H9 (cell line): Measurements from ENCODE around the gene WDR33. TPM values are rescaled to one million over a fixed set of nuclear protein-coding genes. Genes with fewer than 3 reads are reported as not detected.

Experiments used
- DNase-seq: peaks from one replicate; pipeline ENCODE4 v3.0.0-alpha.2; 2017
- H2AFZ ChIP-seq: one replicate; pipeline ENCODE4 v1.6.1; 2013; ENCODE audit warnings: mild to moderate bottlenecking, low read length, control low read depth, moderate library complexity
- H2AK5ac ChIP-seq: 2 replicates; pipeline ENCODE4 v1.6.1; 2013; ENCODE audit warnings: low read length, control low read depth, mixed read lengths; ENCODE audit not compliant: insufficient read length
- H2BK120ac ChIP-seq: one replicate; pipeline ENCODE4 v1.6.1; 2013; ENCODE audit warnings: low read depth, mild to moderate bottlenecking, low read length, control low read depth, inconsistent platforms; ENCODE audit not compliant: poor library complexity, severe bottlenecking
- H2BK12ac ChIP-seq: 2 replicates; pipeline ENCODE4 v1.6.1; 2013; ENCODE audit warnings: low read length, control low read depth, mixed read lengths, low read depth; ENCODE audit not compliant: insufficient read length
- H2BK15ac ChIP-seq: 2 replicates; pipeline ENCODE4 v1.6.1; 2013; ENCODE audit warnings: low read depth, low read length, control low read depth
- H2BK20ac ChIP-seq: one replicate; pipeline ENCODE4 v1.6.1; 2013; ENCODE audit warnings: low read depth, mild to moderate bottlenecking, low read length, control low read depth, inconsistent platforms; ENCODE audit not compliant: poor library complexity, severe bottlenecking
- H2BK5ac ChIP-seq: 2 replicates; pipeline ENCODE4 v1.6.1; 2013; ENCODE audit warnings: low read length, control low read depth, mixed read lengths; ENCODE audit not compliant: insufficient read length
- H3K14ac ChIP-seq: 2 replicates; pipeline ENCODE4 v1.6.1; 2013; ENCODE audit warnings: low read length, control low read depth; ENCODE audit not compliant: insufficient read depth
- H3K18ac ChIP-seq: 2 replicates; pipeline ENCODE4 v1.6.1; 2013; ENCODE audit warnings: low read depth, mild to moderate bottlenecking, mixed read lengths, low read length, control low read depth; ENCODE audit not compliant: insufficient read length
- H3K23ac ChIP-seq: 2 replicates; pipeline ENCODE4 v1.6.1; 2013; ENCODE audit warnings: low read length, control low read depth, mixed read lengths, low read depth; ENCODE audit not compliant: insufficient read length
- H3K23me2 ChIP-seq: 2 replicates; pipeline ENCODE4 v1.6.1; 2013; ENCODE audit warnings: low read depth, mild to moderate bottlenecking, mixed read lengths, low read length, control low read depth; ENCODE audit not compliant: insufficient read length, poor library complexity, severe bottlenecking
- H3K27ac ChIP-seq: 2 replicates; pipeline ENCODE4 v1.5.1; 2013; ENCODE audit warnings: low read length, control low read depth, mixed read lengths, low read depth; ENCODE audit not compliant: insufficient read length
- H3K27me3 ChIP-seq: 2 replicates; pipeline ENCODE4 v1.6.1; 2013; ENCODE audit warnings: low read length, control low read depth, inconsistent platforms; ENCODE audit not compliant: insufficient read depth
- H3K4ac ChIP-seq: 2 replicates; pipeline ENCODE4 v1.6.1; 2013; ENCODE audit warnings: low read depth, mild to moderate bottlenecking, control low read depth, inconsistent platforms, low read length, moderate library complexity
- H3K4me1 ChIP-seq: 2 replicates; pipeline ENCODE4 v1.6.1; 2013; ENCODE audit warnings: low read length, control low read depth, inconsistent platforms; ENCODE audit not compliant: insufficient read depth
- H3K4me2 ChIP-seq: 2 replicates; pipeline ENCODE4 v1.6.1; 2013; ENCODE audit warnings: low read length, control low read depth, mixed read lengths; ENCODE audit not compliant: insufficient read length, insufficient read depth
- H3K56ac ChIP-seq: 2 replicates; pipeline ENCODE4 v1.6.1; 2013; ENCODE audit warnings: low read depth, mild to moderate bottlenecking, mixed read lengths, low read length, control low read depth; ENCODE audit not compliant: insufficient read length
- H3K79me1 ChIP-seq: 2 replicates; pipeline ENCODE4 v1.6.1; 2013; ENCODE audit warnings: low read depth, mild to moderate bottlenecking, moderate library complexity, low read length, control low read depth, inconsistent platforms; ENCODE audit not compliant: insufficient read depth, poor library complexity, severe bottlenecking
- H3K79me2 ChIP-seq: 2 replicates; pipeline ENCODE4 v1.6.1; 2013; ENCODE audit warnings: low read length, control low read depth, inconsistent platforms; ENCODE audit not compliant: insufficient read depth
- H3K9ac ChIP-seq: 2 replicates; pipeline ENCODE4 v1.6.1; 2013; ENCODE audit warnings: low read length, control low read depth, mixed read lengths; ENCODE audit not compliant: insufficient read length; ENCODE audit errors: extremely low read depth
- H3K9me3 ChIP-seq: one replicate; pipeline ENCODE4 v1.6.1; 2013; ENCODE audit warnings: low read depth, low read length, inconsistent platforms; ENCODE audit not compliant: control insufficient read depth
- H3T11ph ChIP-seq: one replicate; pipeline ENCODE4 v1.6.1; 2013; ENCODE audit warnings: mild to moderate bottlenecking, low read length, control low read depth, inconsistent platforms
- H4K20me1 ChIP-seq: one replicate; pipeline ENCODE4 v1.6.1; 2013; ENCODE audit not compliant: control insufficient read depth, insufficient read length, insufficient read depth
- H4K5ac ChIP-seq: 2 replicates; pipeline ENCODE4 v1.6.1; 2013; ENCODE audit warnings: low read depth, mild to moderate bottlenecking, mixed read lengths, low read length, control low read depth; ENCODE audit not compliant: insufficient read length
- H4K8ac ChIP-seq: replicated peaks from 2 replicates; pipeline ENCODE4 v1.6.1; 2013; ENCODE audit warnings: low read length, control low read depth, mixed read lengths, low read depth; ENCODE audit not compliant: insufficient read length
- H4K91ac ChIP-seq: 2 replicates; pipeline ENCODE4 v1.6.1; 2013; ENCODE audit warnings: low read depth, mild to moderate bottlenecking, moderate library complexity, mixed read lengths, low read length, control low read depth; ENCODE audit not compliant: insufficient read length
- H3K27ac Mint-ChIP-seq, 3 experiments: 2 replicates in 2 of 3; 3 replicates in 1 of 3; pipeline ENCODE4 v1.8.0; 2020 to 2021; ENCODE audit warnings: mixed read lengths in 3 of 3, mild to moderate bottlenecking in 1 of 3, moderate library complexity in 1 of 3
- H3K27me3 Mint-ChIP-seq: 2 replicates; pipeline ENCODE4 v1.8.0; 2021; ENCODE audit warnings: low read depth, mild to moderate bottlenecking, moderate library complexity, mixed read lengths
- H3K36me3 Mint-ChIP-seq, 3 experiments: 2 replicates in 2 of 3; 3 replicates in 1 of 3; pipeline ENCODE4 v1.8.0; 2020 to 2021; ENCODE audit warnings: low read depth in 3 of 3, mixed read lengths in 3 of 3; ENCODE audit not compliant: insufficient read depth in 1 of 3
- H3K4me1 Mint-ChIP-seq, 2 experiments: 2 replicates each; pipeline ENCODE4 v1.8.0; 2020; ENCODE audit warnings: mixed read lengths in 2 of 2
- H3K4me3 Mint-ChIP-seq, 2 experiments: 2 replicates in 1 of 2; 3 replicates in 1 of 2; pipeline ENCODE4 v1.8.0; 2020 to 2021; ENCODE audit warnings: mild to moderate bottlenecking in 2 of 2, mixed read lengths in 2 of 2, moderate library complexity in 1 of 2
- H3K9me3 Mint-ChIP-seq, 2 experiments: 2 replicates in 1 of 2; 3 replicates in 1 of 2; pipeline ENCODE4 v1.8.0; 2020; ENCODE audit warnings: mild to moderate bottlenecking in 2 of 2, mixed read lengths in 2 of 2, moderate library complexity in 1 of 2
- WGBS: extraction: QIAGEN DNeasy Blood & Tissue Kit; methylation state at CpG from one replicate; pipeline ENCODE4 v1.1.7; 2013; ENCODE audit warnings: missing lambda C conversion rate, low lambda C conversion rate, mixed read lengths; ENCODE audit not compliant: insufficient read length; ENCODE audit errors: extremely low coverage; 5-methylcytosine and 5-hydroxymethylcytosine counted together
- total RNA-seq: library from RNA; stranded (reverse); gene quantifications from 2 replicates; pipeline ENCODE4 v1.2.1, GENCODE V29; 2021
- TF ChIP-seq, protein P1 (sequence below): fragments of 200-600 bp; sonication (generic); conservative IDR thresholded peaks from 3 replicates; pipeline ENCODE4 v1.8.0; 2021; ENCODE audit warnings: antibody characterized with exemption, mild to moderate bottlenecking

WDR33 gene
- total RNA-seq, 1 experiment from 2014 or later, result 86.0 TPM

DNA sequence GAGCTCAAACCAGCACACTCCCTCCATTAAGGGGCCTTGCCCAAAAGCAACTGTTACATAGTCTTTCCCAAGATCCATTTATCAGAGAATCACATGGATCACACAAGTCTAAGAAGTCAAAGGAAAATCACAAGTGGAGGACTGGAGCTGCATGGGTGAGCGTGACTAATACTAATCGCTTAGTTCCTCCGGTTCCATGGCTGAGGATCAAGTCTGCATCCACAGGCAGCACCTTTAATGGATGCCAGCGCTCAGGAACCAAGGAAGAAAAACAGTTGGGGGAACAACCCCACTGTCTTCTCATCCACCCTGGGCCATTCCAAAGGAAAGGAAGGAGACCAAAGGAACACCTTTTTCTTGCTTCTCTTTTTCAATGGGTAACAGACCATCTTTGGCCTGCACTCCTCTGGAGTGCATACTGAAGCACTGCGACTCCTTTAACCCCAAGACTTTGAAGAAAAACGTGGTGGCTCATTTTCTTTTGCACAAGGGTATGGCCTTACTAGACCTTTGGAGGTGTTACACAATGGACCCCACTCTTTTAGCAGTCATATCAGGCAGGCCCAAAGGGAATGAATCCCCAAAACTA lies 9.2 kb upstream of the WDR33 start:
- H4K20me1 ChIP-seq, result no peaks in the 10 kb centered on the region
- H4K8ac ChIP-seq, result no peak overlapping the region
- peaks cover 36% of the 10 kb centered on the region for H3K9me3 ChIP-seq
- H3K27ac Mint-ChIP-seq, result no peak overlapping the region
- H3K4ac ChIP-seq, result no peak overlapping the region
- H3K4me1 Mint-ChIP-seq, result peaks cover 5 to 8% of the 10 kb centered on the region in 2 experiments
- no peaks in the 10 kb centered on the region for H3K27me3 ChIP-seq
- H2BK5ac ChIP-seq, result no peak overlapping the region
- no peak overlapping the region for H3K14ac ChIP-seq
- no peak overlapping the region for H3K18ac ChIP-seq
- no peak for DNase-seq
- H2BK120ac ChIP-seq, result no peak overlapping the region
- no peak overlapping the region for H3K27ac ChIP-seq
- peaks cover 12% of the 10 kb centered on the region for H3K27me3 Mint-ChIP-seq
- no peak overlapping the region for H4K5ac ChIP-seq
- no peaks in the 10 kb centered on the region for H3K79me2 ChIP-seq
- no peaks in the 10 kb centered on the region for H3K4me1 ChIP-seq
- H3K56ac ChIP-seq, result no peak overlapping the region
- peaks cover 37 to 49% of the 10 kb centered on the region in 2 experiments for H3K9me3 Mint-ChIP-seq
- H4K91ac ChIP-seq, result no peak overlapping the region
- H2AK5ac ChIP-seq, result no peak overlapping the region
- no CpG with 5 or more reads among the region's 6 CpGs for WGBS
- H2AFZ ChIP-seq, result no peak overlapping the region
- H3K79me1 ChIP-seq, result no peaks in the 10 kb centered on the region
- no peak overlapping the region for H3K9ac ChIP-seq
- no peak overlapping the region for H3K4me2 ChIP-seq
- H2BK15ac ChIP-seq, result no peak overlapping the region
- no peak overlapping the region for H3K23ac ChIP-seq
- TF ChIP-seq, protein P1, sequence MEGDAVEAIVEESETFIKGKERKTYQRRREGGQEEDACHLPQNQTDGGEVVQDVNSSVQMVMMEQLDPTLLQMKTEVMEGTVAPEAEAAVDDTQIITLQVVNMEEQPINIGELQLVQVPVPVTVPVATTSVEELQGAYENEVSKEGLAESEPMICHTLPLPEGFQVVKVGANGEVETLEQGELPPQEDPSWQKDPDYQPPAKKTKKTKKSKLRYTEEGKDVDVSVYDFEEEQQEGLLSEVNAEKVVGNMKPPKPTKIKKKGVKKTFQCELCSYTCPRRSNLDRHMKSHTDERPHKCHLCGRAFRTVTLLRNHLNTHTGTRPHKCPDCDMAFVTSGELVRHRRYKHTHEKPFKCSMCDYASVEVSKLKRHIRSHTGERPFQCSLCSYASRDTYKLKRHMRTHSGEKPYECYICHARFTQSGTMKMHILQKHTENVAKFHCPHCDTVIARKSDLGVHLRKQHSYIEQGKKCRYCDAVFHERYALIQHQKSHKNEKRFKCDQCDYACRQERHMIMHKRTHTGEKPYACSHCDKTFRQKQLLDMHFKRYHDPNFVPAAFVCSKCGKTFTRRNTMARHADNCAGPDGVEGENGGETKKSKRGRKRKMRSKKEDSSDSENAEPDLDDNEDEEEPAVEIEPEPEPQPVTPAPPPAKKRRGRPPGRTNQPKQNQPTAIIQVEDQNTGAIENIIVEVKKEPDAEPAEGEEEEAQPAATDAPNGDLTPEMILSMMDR, result no peak
- no peak overlapping the region for H3T11ph ChIP-seq
- no peak overlapping the region for H2BK20ac ChIP-seq
- no peak overlapping the region for H3K4me3 Mint-ChIP-seq
- H3K23me2 ChIP-seq, result no peaks in the 10 kb centered on the region
- peaks cover 6 to 26% (median 19%) of the 10 kb centered on the region in 3 experiments; a peak in 6 of 7 replicates for H3K36me3 Mint-ChIP-seq
- no peak overlapping the region for H2BK12ac ChIP-seq
